Sigmoid colon (tissue), 4 donors: Measurements from ENCODE around the gene MFF.

Experiments used
- POLR2A ChIP-seq, 2 donors: fragments of 450-650 bp; IDR thresholded peaks; one replicate each; pipeline ENCODE4 v1.6.1; 2016; ENCODE audit warnings: antibody characterized with exemption in 2 of 2, mild to moderate bottlenecking in 2 of 2, moderate library complexity in 2 of 2
- POLR2AphosphoS5 ChIP-seq, 4 donors: sonication (generic); formaldehyde crosslinking; IDR thresholded peaks; one replicate each; pipeline ENCODE4 v1.6.1; 2017; ENCODE audit warnings: antibody characterized with exemption in 4 of 4
- TF ChIP-seq, protein P1 (sequence below), 4 experiments: fragments of 450-650 bp in 3 of 4; fragments of 200-600 bp in 1 of 4; IDR thresholded peaks; one replicate each; pipeline ENCODE4 v1.5.1; 2016 to 2019; ENCODE audit warnings: antibody characterized with exemption in 4 of 4, mild to moderate bottlenecking in 3 of 4, moderate library complexity in 2 of 4

DNA sequence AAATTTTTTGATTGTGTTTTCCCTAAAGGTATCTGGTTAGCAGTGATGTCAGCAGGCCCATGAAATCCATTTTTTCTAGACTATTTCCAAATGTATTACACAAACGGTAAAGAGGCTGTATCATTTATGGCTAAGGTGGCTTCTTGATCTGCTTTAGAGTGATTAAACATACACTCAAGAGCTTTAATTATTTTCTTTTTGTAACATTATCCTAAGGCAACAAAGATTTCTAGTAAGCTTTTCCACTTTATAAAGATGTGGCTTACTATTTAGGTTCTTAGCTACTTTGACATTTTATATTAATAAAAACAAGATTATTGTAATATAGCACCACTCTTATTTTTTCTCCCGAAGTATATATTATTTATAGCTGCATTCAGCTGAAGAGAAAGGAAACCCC lies 16.5 kb downstream of the MFF start:
- TF ChIP-seq, protein P1, sequence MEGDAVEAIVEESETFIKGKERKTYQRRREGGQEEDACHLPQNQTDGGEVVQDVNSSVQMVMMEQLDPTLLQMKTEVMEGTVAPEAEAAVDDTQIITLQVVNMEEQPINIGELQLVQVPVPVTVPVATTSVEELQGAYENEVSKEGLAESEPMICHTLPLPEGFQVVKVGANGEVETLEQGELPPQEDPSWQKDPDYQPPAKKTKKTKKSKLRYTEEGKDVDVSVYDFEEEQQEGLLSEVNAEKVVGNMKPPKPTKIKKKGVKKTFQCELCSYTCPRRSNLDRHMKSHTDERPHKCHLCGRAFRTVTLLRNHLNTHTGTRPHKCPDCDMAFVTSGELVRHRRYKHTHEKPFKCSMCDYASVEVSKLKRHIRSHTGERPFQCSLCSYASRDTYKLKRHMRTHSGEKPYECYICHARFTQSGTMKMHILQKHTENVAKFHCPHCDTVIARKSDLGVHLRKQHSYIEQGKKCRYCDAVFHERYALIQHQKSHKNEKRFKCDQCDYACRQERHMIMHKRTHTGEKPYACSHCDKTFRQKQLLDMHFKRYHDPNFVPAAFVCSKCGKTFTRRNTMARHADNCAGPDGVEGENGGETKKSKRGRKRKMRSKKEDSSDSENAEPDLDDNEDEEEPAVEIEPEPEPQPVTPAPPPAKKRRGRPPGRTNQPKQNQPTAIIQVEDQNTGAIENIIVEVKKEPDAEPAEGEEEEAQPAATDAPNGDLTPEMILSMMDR (IDR thresholded peaks at IDR 0.05): no peak
- TF ChIP-seq POLR2A (IDR thresholded peaks at IDR 0.05) (no peak), POLR2AphosphoS5 (IDR thresholded peaks at IDR 0.05) (no peak)
